Stimulated activated CD8-positive, alpha-beta memory T cell treated with anti-CD3 and anti-CD28 coated beads, Interleukin-4, amount 100 ng/mL, for 24 hours (primary cell): ENCODE data around the gene GUF1.
"Not testable (repeated sequence)": the region's sequence is repeated elsewhere in the genome, so short reads cannot be mapped to it uniquely, and the experiment has no call there.

Experiments
- DNase-seq: peaks from one replicate; pipeline ENCODE4 v3.0.0-alpha.2; 2020; ENCODE audit warnings: low read depth

GUF1 gene

DNA sequence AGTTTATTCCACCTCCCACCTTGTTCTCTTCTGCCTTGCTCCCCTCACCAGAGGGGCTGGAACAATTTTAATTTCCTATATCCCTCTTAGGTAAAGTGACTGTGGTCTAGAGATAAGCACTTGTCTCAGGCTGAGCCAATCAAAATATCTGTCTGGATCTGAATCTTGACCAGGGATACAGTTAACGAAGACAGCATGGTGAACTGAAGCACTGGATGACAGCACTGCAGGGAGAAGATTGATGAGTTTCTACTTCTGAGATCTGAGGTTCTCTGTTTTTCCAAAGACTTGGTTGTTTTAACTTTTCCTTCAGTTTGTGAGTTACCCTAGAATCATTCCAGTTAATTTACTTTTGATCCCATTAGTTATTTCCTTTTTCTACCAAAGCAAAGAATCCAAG, 34.9 kb downstream of the GUF1 start:
- DNase-seq, result no peak

DNA sequence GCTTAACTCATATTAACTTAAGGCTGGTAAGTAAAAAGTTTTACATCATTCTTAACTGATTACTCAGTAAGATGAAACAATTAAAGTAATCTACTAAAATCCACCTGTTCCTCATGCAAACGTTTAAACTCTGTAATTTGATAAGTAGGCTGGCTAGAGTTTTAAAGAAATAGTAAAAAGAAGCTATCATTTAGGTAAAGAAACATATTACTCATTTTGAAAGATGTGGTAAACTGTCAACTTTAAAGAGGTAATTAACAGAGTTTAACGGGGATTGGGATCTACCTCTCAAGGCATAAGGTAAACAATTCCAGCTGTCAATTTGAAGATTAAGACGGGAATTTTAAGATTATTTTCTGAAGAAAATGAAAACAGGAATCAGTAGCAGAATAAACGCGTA, 38.4 kb downstream of the GUF1 start:
- DNase-seq, result no peak

DNA sequence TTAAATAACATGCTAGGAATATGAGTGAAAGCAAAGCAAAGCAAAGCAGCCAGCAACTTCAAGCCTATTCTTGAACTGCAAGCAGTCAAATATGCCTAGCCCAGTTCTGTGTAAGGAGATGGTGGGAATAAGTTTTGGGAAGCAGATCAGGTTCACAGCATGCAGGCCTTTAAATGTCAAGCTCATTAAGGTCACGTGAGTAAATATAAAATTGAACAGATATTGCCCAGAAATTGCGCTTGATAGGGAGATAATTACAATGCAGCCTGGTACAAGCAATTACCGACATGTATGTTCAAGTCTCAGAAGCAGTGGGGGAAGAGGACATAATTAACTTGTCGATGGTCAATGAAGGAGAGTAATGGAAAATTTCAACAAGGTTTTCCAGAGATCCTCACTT, 42.2 kb downstream of the GUF1 start:
- no peak for DNase-seq

- DNase-seq, result no peak
Measured at GRCh38 chr4:44722001-44722400, 43.8 kb downstream of the GUF1 start.

GRCh38 chr4:44725166-44725565, 46.9 kb downstream of the GUF1 start:
- DNase-seq, result no peak

DNA sequence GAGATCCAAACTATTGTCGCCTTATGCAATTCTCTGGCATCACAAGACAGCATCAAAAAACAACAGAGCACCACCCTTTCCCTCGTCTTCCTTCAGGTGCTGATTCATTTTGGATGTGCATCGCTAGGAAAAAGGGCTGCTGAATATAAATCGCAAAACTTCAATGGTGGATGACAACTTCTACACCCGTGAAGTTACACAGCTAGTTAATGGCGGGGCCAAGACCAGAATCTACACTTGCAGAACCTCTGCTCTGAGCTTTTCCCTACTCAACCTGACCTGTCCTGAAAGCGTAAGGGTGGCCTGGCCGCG, 47.5 kb downstream of the GUF1 start:
- no peak for DNase-seq

- peak; percentile 73 for DNase-seq
Measured at GRCh38 chr4:44726038-44726871, 48.0 kb downstream of the GUF1 start, which contains the start of gene GNPDA2. Gene GNPDA2 (minus strand): TSS chr4:44726556. CDS start chr4:44722207, 4,349 bp downstream.

DNA sequence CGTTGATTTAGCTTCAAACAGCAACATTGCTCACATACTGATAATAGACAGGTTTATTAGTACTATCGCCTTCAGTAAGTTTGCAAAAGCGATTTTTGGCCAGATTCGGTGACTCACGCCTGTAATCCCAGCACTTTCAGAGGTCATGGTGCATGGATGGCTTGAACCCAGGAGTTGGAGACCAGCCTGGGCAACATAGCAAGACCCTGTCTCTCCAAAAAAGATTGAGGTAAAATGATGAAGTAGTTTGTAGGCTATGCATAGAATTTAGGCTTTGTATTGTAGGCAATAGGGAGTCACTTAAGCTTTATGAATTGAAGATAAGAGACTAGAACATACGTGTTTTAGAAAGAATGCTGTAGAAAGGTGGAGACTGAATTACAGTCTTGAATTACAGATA, 49.3 kb downstream of the GUF1 start:
- no peak for DNase-seq

DNA sequence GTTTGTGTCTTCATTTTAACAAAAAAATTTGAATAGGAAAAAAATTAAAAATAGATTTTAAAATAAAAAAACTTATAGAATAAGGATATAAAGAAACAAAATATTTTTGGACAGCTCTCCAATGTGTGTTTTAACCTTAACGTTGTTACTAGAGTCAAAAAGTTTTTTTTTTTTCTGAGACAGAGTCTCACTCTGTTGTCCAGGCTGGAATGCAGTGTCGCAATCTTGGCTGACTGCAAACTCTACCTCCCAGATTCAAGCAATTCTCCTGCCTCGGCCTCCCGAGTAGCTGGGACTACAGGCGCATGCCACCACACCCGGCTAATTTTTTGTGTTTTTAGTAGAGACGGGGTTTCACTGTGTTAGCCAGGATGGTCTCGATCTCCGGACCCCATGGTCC, 50.5 kb downstream of the GUF1 start:
- DNase-seq, result not testable (repeated sequence)

DNA sequence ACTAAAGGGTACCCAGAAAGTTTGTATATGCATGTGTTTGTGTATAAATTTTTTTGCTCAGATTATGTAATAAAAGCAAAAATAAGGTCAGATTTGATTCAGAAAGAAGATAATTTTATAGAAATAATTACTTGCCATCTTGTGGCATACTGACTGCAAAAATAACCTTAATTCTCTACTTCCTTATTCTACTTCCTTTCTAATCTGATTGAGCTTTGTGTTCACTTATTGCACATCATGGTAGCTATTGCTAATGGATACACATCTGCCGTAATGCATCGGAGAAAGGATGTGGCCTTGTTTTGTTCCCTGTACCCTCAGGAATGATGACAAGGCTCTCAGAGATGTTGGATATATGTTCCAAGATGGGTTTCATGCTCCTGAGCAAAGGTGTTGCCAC, 58.7 kb downstream of the GUF1 start:
- no peak for DNase-seq

GRCh38 chr4:44738615-44739014, 60.4 kb downstream of the GUF1 start:
- DNase-seq, result no peak

- DNase-seq, result no peak
Measured at GRCh38 chr4:44740201-44740600, 62.0 kb downstream of the GUF1 start.
